Spleen (tissue), 7 donors: ENCODE measurements around the gene SSBP2.

Source experiments
- POLR2A ChIP-seq, 3 donors: fragments of 450-650 bp; IDR thresholded peaks; one replicate each; pipeline ENCODE4 v1.5.1; 2017; ENCODE audit warnings: antibody characterized with exemption in 3 of 3, mild to moderate bottlenecking in 1 of 3
- POLR2AphosphoS5 ChIP-seq, 3 donors: sonication (generic); formaldehyde crosslinking; IDR thresholded peaks; one replicate each; pipeline ENCODE4 v1.5.1; 2017; ENCODE audit warnings: antibody characterized with exemption in 3 of 3
- TF ChIP-seq, protein P1 (sequence below), 11 experiments: fragments of 200-600 bp in 7 of 11; fragments of 450-650 bp in 4 of 11; sonication (generic) in 4 of 11; IDR thresholded peaks in 8 of 11; conservative IDR thresholded peaks in 3 of 11; 1 replicate in 7 of 11; 2 replicates in 4 of 11; pipeline versions ENCODE4 v1.4.0 to v1.8.0; 2016 to 2021; ENCODE audit warnings: antibody characterized with exemption in 11 of 11, inconsistent platforms in 4 of 11, mild to moderate bottlenecking in 1 of 11
- donor health status: DM: no; HTN: no; CAD: no; lungs with moderate emphysema.
- donor health status: DM: no; HTN: no; CAD: no.
- donor health status: DM: no; HTN: no; CAD: no.

DNA sequence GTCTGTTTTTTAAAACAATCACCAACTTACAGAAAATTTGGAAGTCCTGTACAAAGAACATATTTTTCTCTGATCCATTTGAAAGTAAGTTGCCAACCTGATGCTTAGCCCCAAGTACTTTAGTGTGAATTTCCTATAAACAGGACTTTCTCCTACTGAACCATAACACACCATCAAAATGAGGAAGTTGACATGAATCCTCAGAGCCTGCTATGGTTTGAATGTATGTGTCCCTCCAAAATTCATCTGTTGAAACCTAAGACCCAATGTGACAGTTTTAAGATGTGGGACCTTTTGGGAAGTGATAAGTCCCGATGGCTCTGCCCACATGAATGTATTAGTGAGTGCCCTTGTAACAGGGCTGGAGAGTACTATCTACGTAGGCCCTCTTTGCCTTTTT is 350.5 kb downstream of the SSBP2 start:
- TF ChIP-seq, protein P1, sequence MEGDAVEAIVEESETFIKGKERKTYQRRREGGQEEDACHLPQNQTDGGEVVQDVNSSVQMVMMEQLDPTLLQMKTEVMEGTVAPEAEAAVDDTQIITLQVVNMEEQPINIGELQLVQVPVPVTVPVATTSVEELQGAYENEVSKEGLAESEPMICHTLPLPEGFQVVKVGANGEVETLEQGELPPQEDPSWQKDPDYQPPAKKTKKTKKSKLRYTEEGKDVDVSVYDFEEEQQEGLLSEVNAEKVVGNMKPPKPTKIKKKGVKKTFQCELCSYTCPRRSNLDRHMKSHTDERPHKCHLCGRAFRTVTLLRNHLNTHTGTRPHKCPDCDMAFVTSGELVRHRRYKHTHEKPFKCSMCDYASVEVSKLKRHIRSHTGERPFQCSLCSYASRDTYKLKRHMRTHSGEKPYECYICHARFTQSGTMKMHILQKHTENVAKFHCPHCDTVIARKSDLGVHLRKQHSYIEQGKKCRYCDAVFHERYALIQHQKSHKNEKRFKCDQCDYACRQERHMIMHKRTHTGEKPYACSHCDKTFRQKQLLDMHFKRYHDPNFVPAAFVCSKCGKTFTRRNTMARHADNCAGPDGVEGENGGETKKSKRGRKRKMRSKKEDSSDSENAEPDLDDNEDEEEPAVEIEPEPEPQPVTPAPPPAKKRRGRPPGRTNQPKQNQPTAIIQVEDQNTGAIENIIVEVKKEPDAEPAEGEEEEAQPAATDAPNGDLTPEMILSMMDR (IDR thresholded peaks at IDR 0.05 in 8 of 11, conservative IDR thresholded peaks at IDR 0.05 in 3 of 11): no peak
- TF ChIP-seq POLR2AphosphoS5 (IDR thresholded peaks at IDR 0.05): no peak
- no peak for TF ChIP-seq POLR2A (IDR thresholded peaks at IDR 0.05)
